ENCODE data around the gene RCAN1.

GRCh38 chr21:34649400-34649799 lies 34.5 kb upstream of the RCAN1 start:
- TF ChIP-seq, protein P1, sequence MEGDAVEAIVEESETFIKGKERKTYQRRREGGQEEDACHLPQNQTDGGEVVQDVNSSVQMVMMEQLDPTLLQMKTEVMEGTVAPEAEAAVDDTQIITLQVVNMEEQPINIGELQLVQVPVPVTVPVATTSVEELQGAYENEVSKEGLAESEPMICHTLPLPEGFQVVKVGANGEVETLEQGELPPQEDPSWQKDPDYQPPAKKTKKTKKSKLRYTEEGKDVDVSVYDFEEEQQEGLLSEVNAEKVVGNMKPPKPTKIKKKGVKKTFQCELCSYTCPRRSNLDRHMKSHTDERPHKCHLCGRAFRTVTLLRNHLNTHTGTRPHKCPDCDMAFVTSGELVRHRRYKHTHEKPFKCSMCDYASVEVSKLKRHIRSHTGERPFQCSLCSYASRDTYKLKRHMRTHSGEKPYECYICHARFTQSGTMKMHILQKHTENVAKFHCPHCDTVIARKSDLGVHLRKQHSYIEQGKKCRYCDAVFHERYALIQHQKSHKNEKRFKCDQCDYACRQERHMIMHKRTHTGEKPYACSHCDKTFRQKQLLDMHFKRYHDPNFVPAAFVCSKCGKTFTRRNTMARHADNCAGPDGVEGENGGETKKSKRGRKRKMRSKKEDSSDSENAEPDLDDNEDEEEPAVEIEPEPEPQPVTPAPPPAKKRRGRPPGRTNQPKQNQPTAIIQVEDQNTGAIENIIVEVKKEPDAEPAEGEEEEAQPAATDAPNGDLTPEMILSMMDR (IDR thresholded peaks at IDR 0.05 in 8 of 11, conservative IDR thresholded peaks at IDR 0.05 in 3 of 11), result no peak
- TF ChIP-seq POLR2A (IDR thresholded peaks at IDR 0.05), result no peak
- TF ChIP-seq POLR2AphosphoS5 (IDR thresholded peaks at IDR 0.05), result no peak
